AG10803 (cell line): ENCODE data around the gene VPS9D1.

ENCODE experiments used
- DNase-seq: peaks from one replicate; pipeline ENCODE4 v3.0.0; 2010; ENCODE audit warnings: low read depth
- H3K4me3 ChIP-seq: 2 replicates; pipeline ENCODE4 v1.5.1; 2011; ENCODE audit warnings: mild to moderate bottlenecking, low read length, control low read depth
- TF ChIP-seq, protein P1 (sequence below): conservative IDR thresholded peaks from 2 replicates; pipeline ENCODE4 v1.5.1; 2011; ENCODE audit warnings: mild to moderate bottlenecking, low read length, control low read depth, inconsistent platforms

Gene VPS9D1

GRCh38 chr16:89732918-89733242 is 12.2 kb upstream of the VPS9D1 start:
- TF ChIP-seq, protein P1, sequence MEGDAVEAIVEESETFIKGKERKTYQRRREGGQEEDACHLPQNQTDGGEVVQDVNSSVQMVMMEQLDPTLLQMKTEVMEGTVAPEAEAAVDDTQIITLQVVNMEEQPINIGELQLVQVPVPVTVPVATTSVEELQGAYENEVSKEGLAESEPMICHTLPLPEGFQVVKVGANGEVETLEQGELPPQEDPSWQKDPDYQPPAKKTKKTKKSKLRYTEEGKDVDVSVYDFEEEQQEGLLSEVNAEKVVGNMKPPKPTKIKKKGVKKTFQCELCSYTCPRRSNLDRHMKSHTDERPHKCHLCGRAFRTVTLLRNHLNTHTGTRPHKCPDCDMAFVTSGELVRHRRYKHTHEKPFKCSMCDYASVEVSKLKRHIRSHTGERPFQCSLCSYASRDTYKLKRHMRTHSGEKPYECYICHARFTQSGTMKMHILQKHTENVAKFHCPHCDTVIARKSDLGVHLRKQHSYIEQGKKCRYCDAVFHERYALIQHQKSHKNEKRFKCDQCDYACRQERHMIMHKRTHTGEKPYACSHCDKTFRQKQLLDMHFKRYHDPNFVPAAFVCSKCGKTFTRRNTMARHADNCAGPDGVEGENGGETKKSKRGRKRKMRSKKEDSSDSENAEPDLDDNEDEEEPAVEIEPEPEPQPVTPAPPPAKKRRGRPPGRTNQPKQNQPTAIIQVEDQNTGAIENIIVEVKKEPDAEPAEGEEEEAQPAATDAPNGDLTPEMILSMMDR = no peak
- no peak for DNase-seq
- H3K4me3 ChIP-seq = no peak overlapping the region

DNA sequence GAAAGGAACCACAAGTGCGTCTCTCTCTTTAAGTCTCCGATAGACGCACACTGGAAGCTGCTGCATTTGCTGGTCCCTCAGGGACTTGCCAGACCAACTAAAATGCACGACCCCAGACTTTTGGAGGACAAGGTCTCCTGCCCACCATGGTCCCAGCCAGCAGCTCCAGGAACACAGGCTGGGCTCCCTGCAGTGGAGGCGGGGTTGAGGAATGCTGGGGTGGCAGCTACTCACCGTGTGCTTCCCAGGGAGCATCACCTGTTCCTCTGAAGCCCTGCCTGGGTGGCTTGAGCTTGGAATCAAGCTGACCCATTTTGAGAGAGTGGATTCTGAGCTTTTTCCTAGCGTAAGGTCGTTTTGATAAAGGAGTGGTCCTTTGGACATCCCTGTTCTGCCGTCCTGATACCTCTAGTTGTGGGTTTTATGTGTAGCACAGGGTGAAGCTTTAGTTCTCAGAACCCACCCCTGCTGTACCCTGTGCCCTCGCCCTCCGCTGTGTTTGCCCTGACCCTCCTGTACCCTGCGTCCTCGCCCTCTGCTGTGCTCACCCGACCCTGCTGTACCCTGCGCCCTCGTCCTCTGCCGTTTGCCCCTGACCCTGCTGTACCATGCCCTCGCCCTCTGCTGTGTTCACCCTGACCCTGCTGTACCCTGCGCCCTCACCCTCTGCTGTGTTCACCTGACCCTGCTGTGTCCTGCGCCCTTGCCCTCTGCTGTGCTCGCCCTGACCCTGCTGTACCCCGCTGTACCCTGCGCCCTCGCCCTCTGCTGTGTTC is 11.6 kb upstream of the VPS9D1 start:
- no peak overlapping the region for H3K4me3 ChIP-seq
- TF ChIP-seq, protein P1 = no peak
- DNase-seq = no peak

- no peak overlapping the region for H3K4me3 ChIP-seq
- TF ChIP-seq, protein P1 = no peak
These were observed 10.0 kb upstream of the VPS9D1 start for GRCh38 chr16:89730610-89731234.

DNA sequence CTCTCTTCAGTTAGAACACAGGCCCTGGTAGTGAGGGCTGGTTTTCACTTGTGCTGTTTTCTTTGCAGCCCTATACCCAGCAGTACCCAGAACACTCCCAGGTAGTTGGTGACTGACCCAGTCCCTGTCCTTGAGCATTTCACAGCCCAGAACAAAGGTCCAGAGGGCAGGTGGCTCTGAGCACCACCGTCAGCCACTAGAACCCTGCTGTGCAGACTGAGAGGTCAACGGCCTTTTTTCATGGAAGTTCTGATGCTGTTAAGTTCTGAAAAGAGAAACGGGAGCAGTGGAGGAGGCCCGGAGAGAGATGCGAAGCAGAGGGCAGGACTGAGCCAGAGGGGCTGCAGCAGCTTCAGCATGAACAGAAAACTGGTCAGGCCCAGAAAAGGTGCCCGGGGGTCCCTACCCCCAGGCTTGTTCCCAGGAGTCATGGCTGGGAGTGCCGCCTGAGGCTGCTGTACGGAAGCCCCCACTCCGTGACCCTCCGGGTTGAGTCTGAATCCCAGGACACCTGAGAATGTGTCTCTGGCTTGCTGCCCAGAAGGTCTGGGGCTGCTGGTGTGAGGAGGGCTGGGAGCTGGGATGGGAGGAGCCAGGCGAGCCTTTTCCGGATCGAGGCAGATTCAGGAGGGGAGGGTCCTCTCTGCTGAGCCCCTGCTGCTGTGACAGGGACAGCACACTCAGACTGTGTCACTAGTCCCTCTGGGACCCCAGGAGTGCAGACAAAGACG is 9.3 kb upstream of the VPS9D1 start:
- TF ChIP-seq, protein P1 = no peak

More at GRCh38 chr16:89730610-89731234, 10.0 kb upstream of the VPS9D1 start:
- no peak for DNase-seq

GRCh38 chr16:89729293-89729692 is 8.6 kb upstream of the VPS9D1 start:
- TF ChIP-seq, protein P1 = no peak
- no peak for DNase-seq
- no peak overlapping the region for H3K4me3 ChIP-seq

More for the DNA sequence above, 9.3 kb upstream of the VPS9D1 start:
- no peak for DNase-seq
- H3K4me3 ChIP-seq = no peak overlapping the region

DNA sequence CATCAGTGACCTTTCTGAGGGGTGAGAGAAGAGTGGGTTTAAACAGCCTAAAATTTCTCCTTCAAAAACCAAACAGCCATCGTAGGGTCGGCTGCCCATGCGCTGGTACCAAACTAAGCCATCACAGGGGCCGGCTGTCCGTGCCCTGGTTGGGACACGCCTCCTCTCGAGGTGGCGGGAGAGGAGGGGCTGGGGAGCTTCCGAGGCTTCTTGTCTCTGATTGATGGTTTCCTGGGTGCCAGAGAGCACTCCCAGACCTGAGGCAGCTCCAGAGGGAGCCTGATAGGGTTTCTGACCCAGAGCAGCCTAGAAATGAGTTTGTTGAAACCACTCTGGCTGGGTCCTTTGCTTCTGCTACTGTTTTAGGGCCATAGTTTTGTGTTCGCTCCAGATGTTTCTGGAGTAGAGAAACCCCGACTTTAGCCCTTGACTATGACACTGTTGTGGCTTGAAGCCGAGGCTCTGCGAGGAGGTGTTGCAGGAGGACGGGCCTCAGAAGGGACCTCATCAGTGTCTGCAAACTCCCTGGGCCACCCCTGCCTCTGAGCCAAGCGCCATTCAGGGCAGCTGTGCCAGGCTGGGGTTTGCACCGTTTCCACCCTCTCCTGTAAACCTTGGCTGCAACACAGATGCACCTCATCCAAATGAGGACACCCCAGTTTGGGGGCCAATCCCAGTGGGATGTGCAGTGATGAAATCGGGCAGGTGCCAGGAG is 6.9 kb upstream of the VPS9D1 start:
- no peak overlapping the region for H3K4me3 ChIP-seq
- TF ChIP-seq, protein P1 = no peak
- DNase-seq = no peak
